C4-2B (cell line): ENCODE data around the gene OPCML.

Source experiments
- H3K27ac ChIP-seq: fragments of 450-650 bp; 2 replicates; pipeline ENCODE4 v1.5.1; 2017
- ZFX ChIP-seq: fragments of 450-650 bp; IDR thresholded peaks from 2 replicates; pipeline ENCODE4 v1.6.1; 2017
- TF ChIP-seq, protein P1 (sequence below): fragments of 450-650 bp; conservative IDR thresholded peaks from 2 replicates; pipeline ENCODE4 v1.5.1; 2017; ENCODE audit warnings: mild to moderate bottlenecking

Gene OPCML

DNA sequence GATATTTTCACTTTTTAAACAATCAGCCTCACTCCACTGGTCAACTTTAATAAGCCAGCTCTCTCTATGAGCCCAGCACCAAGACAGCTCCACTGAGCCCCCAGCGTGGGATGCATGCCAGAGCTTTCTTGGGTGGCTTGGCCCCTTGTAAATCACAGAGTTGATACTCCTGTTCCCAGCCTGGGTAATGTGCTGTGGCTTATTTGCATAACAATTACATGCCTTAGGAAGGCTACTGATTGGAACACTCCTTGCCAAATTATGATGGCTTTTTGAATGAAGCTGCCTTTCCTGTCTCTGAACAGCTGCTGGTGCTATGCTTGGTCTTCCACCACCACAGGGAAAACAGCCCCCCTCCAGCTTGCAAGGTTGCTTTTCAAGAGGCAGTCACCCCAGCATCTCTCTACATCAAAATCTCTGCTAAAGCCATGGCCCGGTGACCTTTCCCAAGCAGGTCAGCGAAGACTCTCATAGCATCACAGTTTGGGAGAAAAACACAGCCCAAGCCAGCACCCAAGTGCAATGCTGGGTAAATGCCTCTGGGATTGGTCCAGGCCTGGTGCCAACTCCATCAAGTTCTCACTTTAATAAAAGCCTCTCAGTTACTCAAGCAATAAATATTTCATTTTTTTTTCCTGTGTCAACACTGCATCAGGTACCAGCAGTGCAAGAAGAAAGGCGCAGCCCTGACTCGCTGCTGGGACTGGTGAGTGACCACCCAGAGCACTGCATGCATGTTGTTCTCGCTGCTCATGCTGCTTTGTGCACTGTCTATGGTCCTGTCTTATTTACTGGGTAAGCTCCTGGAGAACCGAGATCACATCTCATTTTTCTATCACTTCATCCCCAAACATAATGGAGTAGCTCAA lies 549.3 kb downstream of the OPCML start:
- TF ChIP-seq, protein P1, sequence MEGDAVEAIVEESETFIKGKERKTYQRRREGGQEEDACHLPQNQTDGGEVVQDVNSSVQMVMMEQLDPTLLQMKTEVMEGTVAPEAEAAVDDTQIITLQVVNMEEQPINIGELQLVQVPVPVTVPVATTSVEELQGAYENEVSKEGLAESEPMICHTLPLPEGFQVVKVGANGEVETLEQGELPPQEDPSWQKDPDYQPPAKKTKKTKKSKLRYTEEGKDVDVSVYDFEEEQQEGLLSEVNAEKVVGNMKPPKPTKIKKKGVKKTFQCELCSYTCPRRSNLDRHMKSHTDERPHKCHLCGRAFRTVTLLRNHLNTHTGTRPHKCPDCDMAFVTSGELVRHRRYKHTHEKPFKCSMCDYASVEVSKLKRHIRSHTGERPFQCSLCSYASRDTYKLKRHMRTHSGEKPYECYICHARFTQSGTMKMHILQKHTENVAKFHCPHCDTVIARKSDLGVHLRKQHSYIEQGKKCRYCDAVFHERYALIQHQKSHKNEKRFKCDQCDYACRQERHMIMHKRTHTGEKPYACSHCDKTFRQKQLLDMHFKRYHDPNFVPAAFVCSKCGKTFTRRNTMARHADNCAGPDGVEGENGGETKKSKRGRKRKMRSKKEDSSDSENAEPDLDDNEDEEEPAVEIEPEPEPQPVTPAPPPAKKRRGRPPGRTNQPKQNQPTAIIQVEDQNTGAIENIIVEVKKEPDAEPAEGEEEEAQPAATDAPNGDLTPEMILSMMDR = no peak
- TF ChIP-seq ZFX = no peak
- no peak overlapping the region for H3K27ac ChIP-seq

DNA sequence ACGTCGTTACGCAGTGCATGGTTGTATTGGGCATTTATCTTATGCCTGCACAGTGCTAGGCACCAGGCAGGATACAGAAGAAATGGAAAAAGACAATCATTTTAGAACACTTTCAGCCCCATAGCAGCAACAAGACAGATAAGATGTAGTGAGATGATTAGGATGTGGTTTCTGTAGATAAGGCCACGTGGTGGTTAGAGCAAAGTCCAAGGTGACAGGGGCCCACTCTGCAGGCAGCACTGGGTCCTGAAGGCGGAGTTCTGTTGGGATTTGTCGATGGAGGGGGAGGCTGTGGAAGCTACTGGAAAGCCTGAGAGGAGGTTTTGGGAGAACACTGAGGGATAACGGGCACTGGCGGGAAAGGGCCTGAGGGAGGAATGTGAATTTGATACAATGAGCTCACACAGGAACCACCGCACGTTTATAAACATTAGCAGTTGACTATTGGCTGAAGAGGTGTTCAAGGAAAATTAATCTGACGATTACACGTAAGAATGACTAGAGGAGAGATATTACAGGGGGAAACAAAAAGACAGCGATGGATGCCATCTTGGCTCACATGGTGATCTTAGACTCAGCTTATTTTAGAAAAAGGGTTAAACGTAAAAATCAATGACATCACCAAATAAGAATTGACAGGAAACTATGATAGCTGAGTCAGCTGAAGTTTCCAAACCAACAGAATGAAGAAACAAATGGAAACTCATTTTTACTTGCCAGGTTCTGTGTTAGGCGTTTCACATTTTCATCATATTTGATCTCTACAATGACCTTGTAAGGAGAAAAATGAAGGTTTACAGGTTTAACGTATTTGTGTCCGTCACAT lies 551.0 kb downstream of the OPCML start:
- TF ChIP-seq, protein P1 = no peak
- no peak for TF ChIP-seq ZFX
- H3K27ac ChIP-seq = no peak overlapping the region

DNA sequence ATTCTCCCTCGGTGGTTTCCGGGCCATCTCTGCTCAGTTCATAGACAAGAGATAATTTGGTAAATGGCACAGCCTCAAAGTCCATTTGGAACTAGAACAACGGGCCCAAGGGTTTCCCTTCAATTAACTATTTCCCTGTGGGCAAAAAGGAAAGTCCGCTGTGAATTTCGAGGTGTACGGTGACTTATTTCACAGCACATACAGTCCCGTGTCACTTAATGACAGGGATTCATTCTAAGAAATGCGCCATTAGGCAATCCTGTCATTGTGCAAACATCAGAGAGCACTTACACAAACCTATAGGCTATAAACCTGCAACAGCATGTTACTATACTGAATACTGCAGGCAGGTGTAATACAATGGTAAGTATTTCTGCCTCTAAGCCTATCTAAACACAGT lies 551.6 kb downstream of the OPCML start:
- TF ChIP-seq, protein P1 = no peak
- no peak for TF ChIP-seq ZFX
- no peak overlapping the region for H3K27ac ChIP-seq

DNA sequence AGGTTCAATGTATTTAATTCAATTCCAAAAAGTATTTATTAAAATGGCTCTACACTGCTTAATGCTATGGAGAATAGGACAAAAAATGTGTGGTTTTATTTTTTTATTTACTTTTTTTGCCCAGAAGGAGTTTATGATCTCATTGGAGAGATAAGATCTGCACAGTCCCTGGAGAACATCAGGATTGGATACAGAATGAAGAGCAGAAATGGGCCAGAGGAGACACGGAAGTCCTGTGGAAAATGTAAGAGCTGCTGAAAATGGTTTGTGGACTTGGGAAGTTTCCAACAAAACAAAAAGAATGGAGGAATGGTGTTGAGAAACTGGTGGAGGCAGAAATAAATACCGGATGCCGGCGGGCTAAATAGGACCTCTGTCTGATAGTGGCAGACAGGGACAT lies 554.6 kb downstream of the OPCML start:
- no peak for TF ChIP-seq ZFX
- TF ChIP-seq, protein P1 = no peak
- no peak overlapping the region for H3K27ac ChIP-seq

DNA sequence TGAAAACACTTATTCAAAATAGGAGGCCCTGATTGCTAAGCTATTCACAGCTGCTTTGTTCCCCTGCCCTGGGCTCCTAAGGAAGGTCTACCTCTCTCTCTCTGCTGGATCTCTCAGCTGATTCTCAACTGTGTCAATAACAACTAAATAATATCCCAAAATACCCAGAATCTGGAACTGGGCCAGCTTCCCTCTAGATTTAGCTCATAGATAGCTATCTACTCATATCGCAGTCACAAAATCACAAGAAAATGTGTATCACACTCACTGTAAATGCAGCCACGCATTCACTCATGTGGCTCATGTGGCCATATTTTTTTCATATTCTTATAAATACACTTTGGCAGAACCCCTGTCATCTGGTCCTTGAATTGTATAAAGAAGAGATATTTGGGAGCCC lies 555.1 kb downstream of the OPCML start:
- H3K27ac ChIP-seq = no peak overlapping the region
- TF ChIP-seq ZFX = no peak
- TF ChIP-seq, protein P1 = no peak

DNA sequence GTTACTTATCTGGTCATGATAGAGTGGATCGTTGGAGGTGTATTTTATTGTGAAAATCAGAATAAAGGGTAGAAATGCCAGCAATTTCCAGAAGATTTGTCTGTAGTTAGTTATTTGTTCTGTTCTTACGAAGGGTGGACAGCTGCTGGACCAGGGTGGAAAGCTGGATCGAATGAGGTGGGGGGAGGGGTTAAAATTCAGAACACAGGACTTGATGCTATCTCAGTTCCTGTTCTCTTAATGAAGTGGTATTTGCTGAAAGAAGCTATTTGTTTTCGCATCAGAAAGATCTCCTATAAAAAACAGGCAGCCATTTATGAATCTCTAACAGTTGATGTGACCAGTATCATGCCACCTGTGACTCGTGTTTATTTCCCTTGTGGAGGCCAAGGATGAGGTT lies 556.2 kb downstream of the OPCML start:
- no peak overlapping the region for H3K27ac ChIP-seq
- TF ChIP-seq, protein P1 = no peak
- no peak for TF ChIP-seq ZFX

DNA sequence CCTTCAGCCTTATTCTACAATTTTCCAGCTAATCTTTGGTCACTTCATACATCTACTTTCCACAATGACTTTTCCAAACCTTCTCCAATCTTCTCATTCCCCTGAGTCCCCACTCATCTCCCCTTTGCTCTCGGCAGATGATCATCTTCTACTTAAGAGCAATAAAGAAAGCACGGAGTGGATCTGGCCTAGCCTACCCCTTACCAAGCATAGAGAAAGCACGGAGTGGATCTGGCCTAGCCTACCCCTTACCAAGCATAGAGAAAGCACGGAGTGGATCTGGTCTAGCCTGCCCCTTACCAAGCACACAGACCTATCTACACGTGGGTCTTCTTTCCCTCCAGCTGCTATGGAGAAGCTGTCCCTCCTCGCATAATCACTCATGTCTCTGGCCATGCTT lies 558.6 kb downstream of the OPCML start:
- TF ChIP-seq ZFX = no peak
- TF ChIP-seq, protein P1 = no peak
- H3K27ac ChIP-seq = no peak overlapping the region
